Embryonic facial prominence (tissue), 1 donor: Measurements from ENCODE around the gene DGAT2.
"Not testable (repeated sequence)": the region's sequence is repeated elsewhere in the genome, so short reads cannot be mapped to it uniquely, and the experiment has no call there.

Experiments used
- DNase-seq: peaks from one replicate; pipeline ENCODE4 v3.0.0-alpha.2; 2016; ENCODE audit errors: extremely low spot score

The DGAT2 gene

GRCh38 chr11:75754933-75755332 lies 13.6 kb upstream of the DGAT2 start:
- not testable (repeated sequence) for DNase-seq

DNA sequence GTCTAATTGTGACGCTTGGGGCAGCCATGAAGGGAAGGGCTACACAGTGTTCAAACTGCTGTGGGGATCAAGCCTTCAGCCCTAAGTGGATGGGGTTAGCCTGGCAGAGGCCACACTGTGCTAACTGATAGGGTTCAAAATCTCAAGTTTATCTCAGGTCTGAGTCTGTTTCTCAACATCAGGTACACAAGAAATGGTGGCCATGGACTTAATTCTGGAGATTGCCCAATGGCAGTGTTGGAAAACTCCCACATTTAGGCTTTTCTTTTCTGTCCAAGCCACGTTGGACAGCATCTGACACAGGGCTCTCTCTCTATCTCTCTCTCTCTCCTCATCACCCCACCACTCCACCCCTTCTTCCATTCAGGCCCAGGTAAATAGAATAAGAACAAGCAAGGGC lies 10.9 kb upstream of the DGAT2 start:
- DNase-seq, result no peak

- no peak for DNase-seq
Measured at GRCh38 chr11:75759832-75760231, 8.7 kb upstream of the DGAT2 start.

DNA sequence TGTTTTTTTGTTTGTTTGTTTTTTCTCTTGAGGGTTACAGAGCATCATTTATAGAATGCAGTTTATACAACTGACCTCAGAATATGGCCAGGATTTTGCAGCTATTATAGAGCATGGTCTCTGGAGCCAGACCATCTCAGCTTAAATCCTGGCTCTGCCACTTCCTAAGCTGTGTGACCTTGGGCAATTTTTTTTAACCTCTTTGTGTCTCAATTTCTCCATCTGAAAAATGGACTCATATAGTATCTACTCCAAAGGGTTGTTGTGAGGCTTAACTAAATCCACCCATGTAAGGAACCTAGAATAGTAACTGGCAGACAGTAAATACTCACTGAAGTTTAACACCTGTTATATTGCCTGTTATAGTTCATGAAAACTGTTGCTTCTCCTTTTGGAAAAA lies 8.3 kb upstream of the DGAT2 start:
- DNase-seq, result no peak

- DNase-seq, result no peak
Measured at GRCh38 chr11:75760710-75761493, 7.7 kb upstream of the DGAT2 start.

- DNase-seq, result no peak
Measured at GRCh38 chr11:75762158-75762557, 6.4 kb upstream of the DGAT2 start.

GRCh38 chr11:75762885-75763284 lies 5.7 kb upstream of the DGAT2 start:
- no peak for DNase-seq

GRCh38 chr11:75763846-75764245 lies 4.7 kb upstream of the DGAT2 start:
- DNase-seq, result no peak

- DNase-seq, result no peak
Measured at GRCh38 chr11:75765116-75765515, 3.5 kb upstream of the DGAT2 start.

DNA sequence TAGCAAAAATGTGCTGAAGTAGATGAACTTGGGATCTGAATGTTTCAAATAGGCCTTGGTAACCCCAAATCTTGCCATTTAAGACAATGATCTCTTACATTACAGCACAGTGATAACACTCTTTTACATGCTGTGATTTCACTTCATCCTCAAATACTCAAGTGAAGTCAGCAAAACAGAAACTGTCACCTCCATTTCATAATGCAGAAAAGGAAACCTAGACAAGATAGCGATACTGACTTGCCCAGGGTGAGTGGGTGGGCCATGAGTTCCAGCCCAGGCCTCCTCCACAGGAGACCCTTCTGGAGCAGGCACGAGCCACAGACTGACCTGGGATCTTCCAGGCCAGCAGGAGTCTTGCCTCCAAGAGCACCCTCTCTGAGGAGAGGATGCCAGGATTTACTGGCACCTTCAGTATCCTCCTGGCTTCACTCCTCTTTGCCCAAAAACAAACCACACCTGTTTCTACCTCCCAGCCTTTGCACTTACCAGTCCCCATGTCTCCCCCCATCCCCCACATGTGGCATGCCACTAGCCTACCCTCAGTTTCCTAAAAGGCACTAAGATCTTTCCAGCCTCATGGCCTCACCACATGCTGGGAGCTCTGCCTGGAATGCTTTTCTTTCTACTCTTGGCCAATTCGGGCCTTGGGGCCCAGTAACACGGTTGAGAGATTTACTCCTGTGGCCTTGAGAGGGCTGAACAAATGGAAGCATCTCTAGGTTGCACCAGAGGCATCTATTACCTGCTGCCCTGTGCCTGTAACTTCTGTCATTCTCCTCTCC lies 1.9 kb upstream of the DGAT2 start:
- DNase-seq, result no peak

DNA sequence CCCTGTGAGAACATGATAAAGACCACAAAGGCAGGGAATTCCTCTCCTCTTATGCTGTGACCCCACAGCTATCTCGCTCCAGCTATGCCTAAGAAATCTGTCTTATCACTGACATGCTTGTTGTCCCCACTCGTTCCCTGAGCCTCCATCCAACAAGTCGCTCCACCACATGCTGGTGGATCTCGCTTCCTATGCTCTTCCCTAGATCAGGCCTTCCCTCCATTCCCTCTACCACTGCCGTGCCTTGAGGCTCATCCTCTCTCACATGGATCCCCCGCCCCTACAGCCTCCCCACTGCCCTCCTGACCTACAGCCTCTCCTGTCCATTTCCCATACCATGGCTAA lies 1.4 kb upstream of the DGAT2 start:
- DNase-seq, result no peak

- no peak for DNase-seq
Measured at GRCh38 chr11:75767793-75768111, 826 bp upstream of the DGAT2 start.

GRCh38 chr11:75768909-75769771 lies 562 bp downstream of the DGAT2 start:
- no peak for DNase-seq

- DNase-seq, result no peak
Measured at GRCh38 chr11:75770102-75770501, 1.5 kb downstream of the DGAT2 start.

DNA sequence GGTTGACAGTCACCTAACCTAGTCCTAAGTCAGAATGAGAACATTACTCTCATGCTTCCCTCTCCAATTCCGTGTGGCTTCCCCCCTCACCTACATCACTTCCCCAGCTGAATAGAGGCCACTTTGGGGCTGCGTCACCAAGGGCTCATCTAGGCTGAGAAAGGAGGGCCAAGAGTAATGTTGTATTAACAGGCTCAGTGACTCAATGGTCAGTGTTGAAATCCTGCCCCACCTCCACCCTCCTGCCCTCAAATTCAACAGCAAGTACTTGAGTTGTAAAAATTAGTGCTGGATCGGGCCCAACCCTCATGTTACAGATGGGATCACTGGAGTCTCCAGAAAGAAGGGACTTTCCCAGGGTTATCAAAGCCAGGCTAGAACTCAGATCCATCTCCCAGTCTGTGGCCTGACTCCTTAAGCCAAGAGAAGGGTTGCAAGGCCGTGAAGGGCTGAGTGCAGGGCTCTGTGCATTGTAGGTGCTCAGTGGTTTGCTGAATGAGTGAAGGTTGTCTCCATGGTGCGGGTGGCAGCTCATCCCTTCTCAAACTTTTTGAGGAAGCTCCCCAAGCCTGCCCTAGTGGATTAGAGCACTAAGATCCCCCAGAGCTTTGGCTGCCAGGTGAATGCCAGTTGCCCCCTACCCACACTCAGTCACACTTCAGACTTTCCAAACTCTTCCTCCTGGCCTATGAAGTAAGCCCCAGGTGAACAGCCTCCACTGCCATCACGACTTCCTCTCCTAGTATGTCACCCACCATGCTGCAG lies 3.2 kb downstream of the DGAT2 start:
- no peak for DNase-seq

GRCh38 chr11:75773595-75774353 lies 5.2 kb downstream of the DGAT2 start:
- DNase-seq, result no peak

GRCh38 chr11:75775056-75775455 lies 6.5 kb downstream of the DGAT2 start:
- DNase-seq, result no peak

DNA sequence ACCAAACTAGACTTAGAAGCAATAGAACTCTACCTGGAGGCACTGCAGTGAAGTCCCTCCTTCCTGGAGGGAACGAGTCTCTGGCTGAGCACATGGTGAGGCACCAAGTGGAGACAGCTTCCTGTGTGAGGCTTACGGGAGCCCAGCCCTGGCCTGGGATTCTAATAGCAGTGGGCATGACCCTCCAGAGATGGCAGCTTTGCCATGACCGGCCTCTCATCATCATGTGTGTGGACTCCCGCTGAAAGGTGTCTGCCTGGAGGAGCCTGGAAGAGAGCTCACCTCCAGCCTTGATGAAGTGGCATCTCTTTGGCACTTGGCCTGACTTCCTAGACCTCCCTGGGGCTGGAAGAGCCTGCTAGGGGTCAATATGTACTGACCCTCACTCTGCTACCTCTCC lies 8.0 kb downstream of the DGAT2 start:
- no peak for DNase-seq

- DNase-seq, result no peak
Measured at GRCh38 chr11:75777461-75778110, 9.0 kb downstream of the DGAT2 start.

GRCh38 chr11:75778962-75779361 lies 10.4 kb downstream of the DGAT2 start:
- DNase-seq, result no peak

DNA sequence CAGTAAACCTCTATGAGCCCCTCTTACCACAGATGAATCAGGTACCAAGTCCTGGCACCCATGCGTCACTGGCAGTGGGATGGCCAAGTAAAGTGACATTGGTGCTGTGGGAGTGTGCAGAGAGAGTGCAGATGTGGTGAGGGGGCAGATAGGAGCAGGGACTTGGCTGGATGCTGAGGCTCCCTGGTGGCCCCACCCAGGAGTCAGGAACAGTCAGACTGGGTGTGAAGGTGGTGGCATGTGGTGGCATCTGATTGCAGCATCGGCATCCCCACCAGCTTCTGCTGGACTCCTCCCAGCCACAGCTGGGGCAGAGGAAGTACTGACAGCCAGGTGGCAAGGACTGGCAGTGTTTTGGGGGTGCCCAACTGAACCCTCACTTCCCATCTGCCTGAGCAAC lies 11.4 kb downstream of the DGAT2 start:
- DNase-seq, result no peak
